Suprapubic skin (tissue), 4 donors: Measurements from ENCODE around the gene DNAJC18. TPM values are rescaled to one million over a fixed set of nuclear protein-coding genes. Genes with fewer than 3 reads are reported as not detected.
"Not testable (repeated sequence)": the region's sequence is repeated elsewhere in the genome, so short reads cannot be mapped to it uniquely, and the experiment has no call there.

Experiments
- DNase-seq, 2 donors: peaks; one replicate each; pipeline ENCODE4 v3.0.0-alpha.2; 2019; ENCODE audit warnings: low spot score in 2 of 2
- H3K27ac ChIP-seq: fragments of 200-600 bp; sonication (generic); one replicate; pipeline ENCODE4 v1.5.1; 2019
- H3K27me3 ChIP-seq: fragments of 200-600 bp; sonication (generic); one replicate; pipeline ENCODE4 v1.5.1; 2019
- H3K36me3 ChIP-seq: fragments of 200-600 bp; sonication (generic); one replicate; pipeline ENCODE4 v1.5.1; 2019
- H3K4me1 ChIP-seq: fragments of 200-600 bp; sonication (generic); one replicate; pipeline ENCODE4 v1.5.1; 2019
- H3K4me3 ChIP-seq: fragments of 200-600 bp; sonication (generic); one replicate; pipeline ENCODE4 v1.5.1; 2019; ENCODE audit warnings: mild to moderate bottlenecking
- H3K9me3 ChIP-seq: fragments of 200-600 bp; sonication (generic); one replicate; pipeline ENCODE4 v1.5.1; 2019
- CTCF ChIP-seq, 2 donors: fragments of 200-600 bp in 1 of 2; fragments of 450-650 bp in 1 of 2; sonication (generic) in 1 of 2; IDR thresholded peaks; one replicate each; pipeline ENCODE4 v1.5.1; 2016 to 2019; ENCODE audit warnings: antibody characterized with exemption in 2 of 2, mild to moderate bottlenecking in 1 of 2, moderate library complexity in 1 of 2
- EP300 ChIP-seq: sonication (generic); formaldehyde crosslinking; IDR thresholded peaks from one replicate; pipeline ENCODE4 v1.6.1; 2017; ENCODE audit warnings: antibody characterized with exemption
- POLR2A ChIP-seq, 2 donors: fragments of 450-650 bp; IDR thresholded peaks; one replicate each; pipeline ENCODE4 v1.6.1; 2017; ENCODE audit warnings: antibody characterized with exemption in 2 of 2, mild to moderate bottlenecking in 2 of 2, moderate library complexity in 2 of 2
- POLR2AphosphoS5 ChIP-seq, 3 donors: sonication (generic); formaldehyde crosslinking; IDR thresholded peaks; one replicate each; pipeline ENCODE4 v1.6.1; 2017; ENCODE audit warnings: antibody characterized with exemption in 3 of 3
- WGBS: methylation state at CpG from one replicate; pipeline ENCODE4 v1.1.5; 2018; 5-methylcytosine and 5-hydroxymethylcytosine counted together
- total RNA-seq, 4 donors: library from RNA; depleted of rRNA; stranded (reverse); fragments of >200 nt; gene quantifications; one replicate each; pipeline ENCODE4 v1.1.0, GENCODE V29; 2016

The DNAJC18 gene
- total RNA-seq, 4 donors from 2014 or later, result 2.2 to 7.2 (median 2.9) TPM

- H3K27me3 ChIP-seq, result no peaks in the 10 kb centered on the region
- H3K36me3 ChIP-seq, result no peaks in the 10 kb centered on the region
- no peaks in the 10 kb centered on the region for H3K9me3 ChIP-seq
- peak overlapping the region; percentile 24 for H3K27ac ChIP-seq
- no peak for TF ChIP-seq EP300
- no peak for TF ChIP-seq CTCF (IDR thresholded peaks at IDR 0.05)
- no peak for TF ChIP-seq POLR2AphosphoS5 (IDR thresholded peaks at IDR 0.05)
- no peak for TF ChIP-seq POLR2A (IDR thresholded peaks at IDR 0.05)
- H3K4me1 ChIP-seq, result peaks cover 12% of the 10 kb centered on the region
- DNase-seq, result no peak
- no peak overlapping the region for H3K4me3 ChIP-seq
- 57% methylated on average over 5 of the region's 5 CpGs for WGBS
Observed at GRCh38 chr5:139446956-139447779, 7.8 kb upstream of the DNAJC18 start.

DNA sequence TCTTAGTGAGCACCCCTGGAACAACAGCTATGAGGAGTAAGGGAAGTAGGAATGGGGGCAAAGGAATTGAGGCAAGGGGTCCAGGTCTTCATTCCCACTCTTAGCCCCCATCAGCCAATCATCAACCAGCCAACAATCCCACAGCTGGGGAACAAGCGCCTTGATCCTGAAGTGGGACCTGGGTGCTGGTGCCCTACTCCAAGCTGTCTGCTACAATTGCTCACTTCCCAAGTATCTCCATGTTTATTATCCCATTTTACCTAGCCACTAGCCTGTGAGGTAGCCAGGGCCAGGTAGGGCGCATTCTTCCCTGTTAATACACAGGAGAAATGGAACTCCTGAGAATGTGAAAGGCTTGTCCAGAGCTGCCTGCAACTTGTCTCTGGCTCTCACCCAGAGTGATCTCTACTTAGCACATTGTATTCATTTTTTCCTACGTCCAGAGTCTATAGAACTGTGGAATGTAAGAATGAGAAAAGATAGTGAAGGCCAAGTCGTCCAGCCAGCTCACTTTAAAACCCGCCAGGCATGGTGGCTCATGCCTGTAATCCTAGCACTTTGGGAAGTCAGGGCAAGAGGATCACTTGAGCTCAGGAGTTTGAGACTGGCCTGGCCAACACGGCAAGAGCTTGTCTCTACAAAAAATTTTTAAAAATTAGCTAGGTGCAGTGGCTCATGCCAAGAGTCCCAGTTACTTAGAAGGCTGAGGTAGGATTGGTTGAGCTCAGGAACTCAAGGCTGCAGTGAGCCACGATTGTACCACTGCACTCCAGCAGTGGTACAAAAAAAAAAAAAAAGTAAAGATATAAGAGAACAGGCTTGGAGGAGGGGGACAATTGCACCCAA, 6.2 kb upstream of the DNAJC18 start:
- no peak overlapping the region for H3K4me3 ChIP-seq
- TF ChIP-seq EP300, result no peak
- TF ChIP-seq POLR2AphosphoS5 (IDR thresholded peaks at IDR 0.05), result no peak
- TF ChIP-seq CTCF (IDR thresholded peaks at IDR 0.05), result no peak
- no peak for TF ChIP-seq POLR2A (IDR thresholded peaks at IDR 0.05)
- H3K9me3 ChIP-seq, result no peaks in the 10 kb centered on the region
- WGBS, result 56% methylated on average over 7 of the region's 7 CpGs
- no peaks in the 10 kb centered on the region for H3K27me3 ChIP-seq
- peak overlapping the region; percentile 25 for H3K27ac ChIP-seq
- peak in 1 of 2 donors; percentile 36 for DNase-seq
- no peaks in the 10 kb centered on the region for H3K36me3 ChIP-seq
- H3K4me1 ChIP-seq, result peaks cover 12% of the 10 kb centered on the region

- 44% methylated on average over 4 of the region's 4 CpGs for WGBS
- Histone ChIP-seq H3K27me3 (no peaks in the 10 kb centered on the region), H3K36me3 (no peaks in the 10 kb centered on the region), H3K4me3 (no peak overlapping the region), H3K27ac (no peak overlapping the region), H3K9me3 (no peaks in the 10 kb centered on the region), H3K4me1 (peaks cover 20% of the 10 kb centered on the region)
- TF ChIP-seq POLR2AphosphoS5 (IDR thresholded peaks at IDR 0.05), result no peak
- TF ChIP-seq POLR2A (IDR thresholded peaks at IDR 0.05), result no peak
- no peak for TF ChIP-seq CTCF (IDR thresholded peaks at IDR 0.05)
- no peak for TF ChIP-seq EP300
- DNase-seq, result peak in 1 of 2 donors; percentile 21
Observed at GRCh38 chr5:139443831-139444453, 4.6 kb upstream of the DNAJC18 start.

DNA sequence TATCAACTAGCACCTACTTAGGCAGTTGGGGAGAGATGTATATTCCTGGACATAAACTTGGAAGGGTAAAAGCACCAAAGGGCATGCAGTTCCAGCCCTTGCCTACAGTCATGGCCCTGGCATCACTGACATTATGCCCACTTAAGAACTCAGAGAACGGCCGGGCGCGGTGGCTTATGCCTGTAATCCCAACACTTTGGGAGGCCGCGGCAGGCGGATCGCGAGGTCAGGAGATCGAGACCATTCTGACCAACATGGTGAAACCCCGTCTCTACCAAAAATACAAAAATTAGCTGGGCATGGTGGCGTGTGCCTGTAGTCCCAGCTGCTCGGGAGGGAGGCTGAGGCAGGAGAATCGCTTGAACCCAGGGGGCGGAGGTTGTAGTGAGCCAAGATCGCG, 1.1 kb upstream of the DNAJC18 start:
- H3K27me3 ChIP-seq, H3K36me3 ChIP-seq, H3K9me3 ChIP-seq, H3K4me3 ChIP-seq, H3K27ac ChIP-seq: not testable (repeated sequence)
- H3K4me1 ChIP-seq, result peaks cover 15% of the 10 kb centered on the region
- DNase-seq, result peak; percentile 38 to 71
- 97% methylated on average over 17 of the region's 17 CpGs for WGBS

- H3K27ac ChIP-seq, result peak overlapping the region; percentile 92
- no peaks in the 10 kb centered on the region for H3K9me3 ChIP-seq
- H3K4me1 ChIP-seq, result peaks cover 15% of the 10 kb centered on the region
- no peak for TF ChIP-seq POLR2AphosphoS5 (IDR thresholded peaks at IDR 0.05)
- TF ChIP-seq CTCF (IDR thresholded peaks at IDR 0.05), result no peak
- no peak for TF ChIP-seq EP300
- TF ChIP-seq POLR2A (IDR thresholded peaks at IDR 0.05), result no peak
- WGBS, result 27% methylated on average over 8 of the region's 8 CpGs
- H3K27me3 ChIP-seq, result no peaks in the 10 kb centered on the region
- H3K36me3 ChIP-seq, result peaks cover 3% of the 10 kb centered on the region
- peak overlapping the region; percentile 84 for H3K4me3 ChIP-seq
- no peak for DNase-seq
Observed at GRCh38 chr5:139438707-139439012, 665 bp downstream of the DNAJC18 start.
